ENCODE measurements around the gene ZNF837.

- TF ChIP-seq CTCF (conservative IDR thresholded peaks at IDR 0.05 in 1 of 2, IDR thresholded peaks at IDR 0.05 in 1 of 2; ENCODE audit: extremely low read depth in 1 of 2, insufficient read depth in 1 of 2, low read depth in 1 of 2, low read length in 2 of 2) (no peak), EZH2 (IDR thresholded peaks at IDR 0.05; ENCODE audit: borderline replicate concordance, low read length) (no peak)
Measured at GRCh38 chr19:58350871-58351557, 29.8 kb downstream of the ZNF837 start.
